Endothelial cell of umbilical vein (primary cell): Measurements from ENCODE around the gene SHC4.

ENCODE experiments used
- JUN ChIP-seq: IDR thresholded peaks from 2 replicates; pipeline ENCODE4 v1.6.1; 2011; ENCODE audit warnings: borderline replicate concordance, low read depth; ENCODE audit not compliant: insufficient read length, insufficient read depth
- POLR2A ChIP-seq: IDR thresholded peaks from 2 replicates; pipeline ENCODE4 v1.6.1; 2012; ENCODE audit warnings: low read depth, mild to moderate bottlenecking, control low read depth, low read length
- POLR2AphosphoS5 ChIP-seq: IDR thresholded peaks from 2 replicates; pipeline ENCODE4 v1.6.1; 2012; ENCODE audit warnings: low read depth, mild to moderate bottlenecking, control low read depth, low read length, moderate library complexity; ENCODE audit not compliant: insufficient read depth
- TF ChIP-seq, protein P1 (sequence below), 2 donors: IDR thresholded peaks; 1 replicate in 1 of 2; 2 replicates in 1 of 2; pipeline ENCODE4 v1.5.1; 2011; ENCODE audit warnings: low read length in 2 of 2, mild to moderate bottlenecking in 2 of 2, moderate library complexity in 2 of 2, control low read depth in 1 of 2, inconsistent platforms in 1 of 2, low read depth in 1 of 2; ENCODE audit not compliant: insufficient read depth in 1 of 2; ENCODE audit errors: extremely low read depth in 1 of 2
- TF ChIP-seq, protein P2 (sequence below): IDR thresholded peaks from 2 replicates; pipeline ENCODE4 v1.6.1; 2011; ENCODE audit not compliant: insufficient read depth, insufficient read length

DNA sequence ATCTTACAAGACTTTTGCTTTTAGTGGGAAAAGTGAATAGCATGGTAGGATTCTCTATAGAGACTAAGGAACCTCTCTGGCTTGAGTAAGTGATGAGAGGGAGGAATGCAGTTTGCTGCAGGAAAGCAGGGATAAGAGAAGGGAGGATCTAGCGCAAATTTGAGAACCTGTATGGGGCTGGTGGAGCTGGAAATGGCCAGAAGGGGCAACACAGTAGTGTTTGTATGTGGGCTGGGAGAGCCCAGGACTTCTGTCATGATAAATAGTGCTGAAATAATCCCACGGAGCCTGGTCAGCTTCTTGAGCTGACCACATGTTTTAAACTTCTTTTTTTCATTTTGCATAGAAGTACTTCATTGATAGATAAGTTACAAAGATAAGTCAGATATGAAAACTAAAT is 11.2 kb upstream of the SHC4 start:
- TF ChIP-seq, protein P1, sequence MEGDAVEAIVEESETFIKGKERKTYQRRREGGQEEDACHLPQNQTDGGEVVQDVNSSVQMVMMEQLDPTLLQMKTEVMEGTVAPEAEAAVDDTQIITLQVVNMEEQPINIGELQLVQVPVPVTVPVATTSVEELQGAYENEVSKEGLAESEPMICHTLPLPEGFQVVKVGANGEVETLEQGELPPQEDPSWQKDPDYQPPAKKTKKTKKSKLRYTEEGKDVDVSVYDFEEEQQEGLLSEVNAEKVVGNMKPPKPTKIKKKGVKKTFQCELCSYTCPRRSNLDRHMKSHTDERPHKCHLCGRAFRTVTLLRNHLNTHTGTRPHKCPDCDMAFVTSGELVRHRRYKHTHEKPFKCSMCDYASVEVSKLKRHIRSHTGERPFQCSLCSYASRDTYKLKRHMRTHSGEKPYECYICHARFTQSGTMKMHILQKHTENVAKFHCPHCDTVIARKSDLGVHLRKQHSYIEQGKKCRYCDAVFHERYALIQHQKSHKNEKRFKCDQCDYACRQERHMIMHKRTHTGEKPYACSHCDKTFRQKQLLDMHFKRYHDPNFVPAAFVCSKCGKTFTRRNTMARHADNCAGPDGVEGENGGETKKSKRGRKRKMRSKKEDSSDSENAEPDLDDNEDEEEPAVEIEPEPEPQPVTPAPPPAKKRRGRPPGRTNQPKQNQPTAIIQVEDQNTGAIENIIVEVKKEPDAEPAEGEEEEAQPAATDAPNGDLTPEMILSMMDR (IDR thresholded peaks at IDR 0.05; ENCODE audit: extremely low read depth in 1 of 2, insufficient read depth in 1 of 2, low read depth in 1 of 2, low read length in 2 of 2), result no peak
- TF ChIP-seq POLR2AphosphoS5 (no peak), JUN (no peak), POLR2A (no peak)
- TF ChIP-seq, protein P2, sequence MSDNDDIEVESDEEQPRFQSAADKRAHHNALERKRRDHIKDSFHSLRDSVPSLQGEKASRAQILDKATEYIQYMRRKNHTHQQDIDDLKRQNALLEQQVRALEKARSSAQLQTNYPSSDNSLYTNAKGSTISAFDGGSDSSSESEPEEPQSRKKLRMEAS, result no peak
